Measurements from ENCODE around the gene ELMO2. TPM values are rescaled to one million over a fixed set of nuclear protein-coding genes. Genes with fewer than 3 reads are reported as not detected.
A peak's percentile ranks its signal among the peaks of the same experiment; 100 is the strongest.

Gene ELMO2
- total and polyA plus RNA-seq, 2 experiments from 2014 or later = 38.0 to 38.7 TPM

GRCh38 chr20:46353500-46354206, 52.8 kb downstream of the ELMO2 start:
- H3K36me3 ChIP-seq = peaks cover 7% of the 10 kb centered on the region

GRCh38 chr20:46352370-46352938, 54.0 kb downstream of the ELMO2 start:
- H3K36me3 ChIP-seq = peaks cover 7% of the 10 kb centered on the region
- H3K27ac ChIP-seq = no peak overlapping the region

More at GRCh38 chr20:46353500-46354206, 52.8 kb downstream of the ELMO2 start:
- H3K27me3 ChIP-seq = no peaks in the 10 kb centered on the region
- H3K4me3 ChIP-seq = no peak overlapping the region
- TF ChIP-seq, protein P1, sequence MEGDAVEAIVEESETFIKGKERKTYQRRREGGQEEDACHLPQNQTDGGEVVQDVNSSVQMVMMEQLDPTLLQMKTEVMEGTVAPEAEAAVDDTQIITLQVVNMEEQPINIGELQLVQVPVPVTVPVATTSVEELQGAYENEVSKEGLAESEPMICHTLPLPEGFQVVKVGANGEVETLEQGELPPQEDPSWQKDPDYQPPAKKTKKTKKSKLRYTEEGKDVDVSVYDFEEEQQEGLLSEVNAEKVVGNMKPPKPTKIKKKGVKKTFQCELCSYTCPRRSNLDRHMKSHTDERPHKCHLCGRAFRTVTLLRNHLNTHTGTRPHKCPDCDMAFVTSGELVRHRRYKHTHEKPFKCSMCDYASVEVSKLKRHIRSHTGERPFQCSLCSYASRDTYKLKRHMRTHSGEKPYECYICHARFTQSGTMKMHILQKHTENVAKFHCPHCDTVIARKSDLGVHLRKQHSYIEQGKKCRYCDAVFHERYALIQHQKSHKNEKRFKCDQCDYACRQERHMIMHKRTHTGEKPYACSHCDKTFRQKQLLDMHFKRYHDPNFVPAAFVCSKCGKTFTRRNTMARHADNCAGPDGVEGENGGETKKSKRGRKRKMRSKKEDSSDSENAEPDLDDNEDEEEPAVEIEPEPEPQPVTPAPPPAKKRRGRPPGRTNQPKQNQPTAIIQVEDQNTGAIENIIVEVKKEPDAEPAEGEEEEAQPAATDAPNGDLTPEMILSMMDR (IDR thresholded peaks at IDR 0.05; ENCODE audit: low read depth, low read length) = no peak
- no peak for DNase-seq (ENCODE audit: low read depth in 1 of 2, low spot score in 1 of 2)
- H3K27ac ChIP-seq = no peak overlapping the region
- no peaks in the 10 kb centered on the region for H3K9me3 ChIP-seq (ENCODE audit: low read depth)
- H3K4me1 ChIP-seq (ENCODE audit: low read depth) = peaks cover 13% of the 10 kb centered on the region

DNA sequence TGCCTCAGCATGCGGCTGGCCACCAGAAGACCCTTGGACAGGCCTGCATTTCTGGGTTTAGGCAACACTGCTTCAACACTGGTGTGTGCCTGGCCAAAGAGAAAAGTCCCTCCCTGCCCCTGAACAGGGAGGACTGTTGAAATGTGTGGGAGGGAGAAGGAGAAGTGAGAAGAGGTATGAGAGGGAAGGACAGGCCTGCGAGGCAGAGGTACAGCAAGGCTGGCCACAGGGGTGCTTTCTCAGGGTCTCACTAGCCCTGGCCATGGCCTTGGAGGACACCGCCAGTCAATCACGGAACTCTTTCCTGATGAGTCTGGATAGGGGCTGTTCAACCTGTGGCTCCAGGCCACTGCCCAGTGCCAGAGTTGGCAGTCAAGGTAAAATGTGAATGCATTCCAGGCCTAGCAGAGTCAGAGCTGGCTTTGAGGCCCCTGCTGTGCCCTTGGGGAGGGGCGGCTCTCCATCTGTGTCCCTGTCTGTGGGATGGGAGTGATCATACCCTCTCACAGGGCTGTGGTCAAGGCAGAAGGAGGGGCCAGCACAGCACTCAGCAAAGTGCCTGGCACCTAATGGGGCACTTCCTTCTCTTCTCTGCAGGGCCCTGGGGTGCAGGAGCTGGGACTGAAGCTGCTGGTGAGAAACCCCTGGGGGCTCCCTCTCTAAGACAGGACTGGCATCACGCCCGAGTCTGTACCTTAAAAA, 54.9 kb downstream of the ELMO2 start:
- Histone ChIP-seq H3K4me1 (ENCODE audit: low read depth) (peaks cover 15% of the 10 kb centered on the region), H3K36me3 (peaks cover 7% of the 10 kb centered on the region), H3K4me3 (no peak overlapping the region), H3K27me3 (no peaks in the 10 kb centered on the region), H3K27ac (no peak overlapping the region), H3K9me3 (ENCODE audit: low read depth) (no peaks in the 10 kb centered on the region)
- TF ChIP-seq, protein P1 (IDR thresholded peaks at IDR 0.05; ENCODE audit: low read depth, low read length) = no peak
- no peak for DNase-seq (ENCODE audit: low read depth in 1 of 2, low spot score in 1 of 2)

More at GRCh38 chr20:46352370-46352938, 54.0 kb downstream of the ELMO2 start:
- no peaks in the 10 kb centered on the region for H3K9me3 ChIP-seq (ENCODE audit: low read depth)
- H3K4me1 ChIP-seq (ENCODE audit: low read depth) = peaks cover 15% of the 10 kb centered on the region
- no peaks in the 10 kb centered on the region for H3K27me3 ChIP-seq
- H3K4me3 ChIP-seq = no peak overlapping the region
- no peak for DNase-seq (ENCODE audit: low read depth in 1 of 2, low spot score in 1 of 2)
- TF ChIP-seq, protein P1 (IDR thresholded peaks at IDR 0.05; ENCODE audit: low read depth, low read length) = no peak

DNA sequence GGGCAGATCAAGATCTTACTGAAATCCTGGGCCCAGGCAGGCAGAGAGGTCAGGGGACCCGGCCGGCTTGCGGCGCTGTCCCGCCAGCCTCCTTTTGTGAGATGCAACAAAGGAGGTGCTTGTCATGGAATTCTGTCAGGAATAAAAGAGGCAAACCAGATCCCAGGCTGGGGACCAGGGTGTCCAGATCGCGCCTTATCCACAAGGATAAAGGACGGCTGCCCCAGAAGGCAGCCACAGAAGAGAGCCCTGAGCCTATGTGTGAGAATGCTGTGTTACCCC, 55.5 kb downstream of the ELMO2 start:
- H3K36me3 ChIP-seq = peaks cover 7% of the 10 kb centered on the region
- H3K27me3 ChIP-seq = no peaks in the 10 kb centered on the region
- H3K4me1 ChIP-seq (ENCODE audit: low read depth) = peaks cover 15% of the 10 kb centered on the region
- H3K27ac ChIP-seq = no peak overlapping the region
- no peak overlapping the region for H3K4me3 ChIP-seq
- no peaks in the 10 kb centered on the region for H3K9me3 ChIP-seq (ENCODE audit: low read depth)
- TF ChIP-seq, protein P1 (IDR thresholded peaks at IDR 0.05; ENCODE audit: low read depth, low read length) = no peak
- DNase-seq (ENCODE audit: low read depth in 1 of 2, low spot score in 1 of 2) = no peak

DNA sequence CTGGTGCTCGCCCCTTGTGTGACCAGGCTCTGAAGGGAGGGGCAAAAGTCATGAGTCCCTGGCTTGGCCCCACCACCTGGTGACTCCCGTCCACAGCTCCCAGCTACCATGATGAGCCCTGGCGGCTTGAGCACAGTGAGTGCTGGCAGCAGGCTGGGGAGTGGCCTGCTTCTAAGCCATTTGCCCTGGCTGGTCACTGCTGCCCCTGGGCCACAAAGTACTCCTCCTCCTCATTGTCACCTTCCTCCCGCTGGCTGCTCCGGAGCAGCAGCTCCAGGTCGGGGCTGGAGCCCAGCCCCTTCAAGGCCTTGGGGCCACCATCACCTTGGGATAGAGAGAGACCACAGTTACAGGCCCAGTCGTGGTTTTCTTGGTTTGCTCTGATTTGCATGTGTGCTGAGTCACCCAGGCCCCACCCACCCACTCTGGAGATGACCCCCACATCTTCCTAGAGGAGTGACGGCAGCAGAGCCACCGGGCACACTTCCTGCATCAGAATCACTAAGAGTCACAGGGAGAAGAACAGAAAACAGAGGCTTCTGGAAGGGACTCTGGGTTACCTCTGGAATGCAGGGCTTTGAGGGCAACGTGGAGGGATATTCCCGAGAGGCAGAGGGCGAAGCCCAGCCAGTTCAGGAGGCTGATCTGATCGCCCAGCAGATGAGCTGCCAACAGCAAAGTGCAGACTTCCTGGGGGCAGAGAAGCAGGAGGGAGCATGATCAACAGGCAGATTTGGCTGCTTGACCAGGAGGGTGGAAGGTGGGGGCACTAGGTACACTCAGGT, 56.0 kb downstream of the ELMO2 start:
- DNase-seq (ENCODE audit: low read depth in 1 of 2, low spot score in 1 of 2) = peak in 1 of 2 donors; percentile 87
- Histone ChIP-seq H3K27me3 (no peaks in the 10 kb centered on the region), H3K27ac (peak overlapping the region; percentile 40), H3K9me3 (ENCODE audit: low read depth) (no peaks in the 10 kb centered on the region), H3K36me3 (peaks cover 7% of the 10 kb centered on the region), H3K4me3 (no peak overlapping the region), H3K4me1 (ENCODE audit: low read depth) (peaks cover 15% of the 10 kb centered on the region)
- TF ChIP-seq, protein P1 (IDR thresholded peaks at IDR 0.05; ENCODE audit: low read depth, low read length) = no peak
